Measurements from ENCODE around the gene MTUS2. TPM values are rescaled to one million over a fixed set of nuclear protein-coding genes. Genes with fewer than 3 reads are reported as not detected.

MTUS2 gene
- total and polyA plus RNA-seq, 2 experiments from 2014 or later: 0.27 to 0.38 TPM

- Histone ChIP-seq H3K4me2 (peak overlapping the region; percentile 79), H3K4me1 (ENCODE audit: insufficient read depth) (peaks cover 22% of the 10 kb centered on the region), H2AFZ (peak overlapping the region; percentile 8; the same call in 1 of the 2 replicates), H4K20me1 (replicated peaks; ENCODE audit: insufficient read depth) (no peaks in the 10 kb centered on the region), H3K27me3 (ENCODE audit: insufficient read depth) (peaks cover 21% of the 10 kb centered on the region), H3K36me3 (ENCODE audit: insufficient read depth) (no peaks in the 10 kb centered on the region), H3F3A (replicated peaks; ENCODE audit: low read depth) (no peaks in the 10 kb centered on the region), H3K27ac (ENCODE audit: low read depth) (no peak overlapping the region), H3K4me3 (peak overlapping the region; percentile 66), H3K79me2 (replicated peaks; ENCODE audit: insufficient read depth) (no peaks in the 10 kb centered on the region), H3K9me2 (ENCODE audit: insufficient read depth) (no peaks in the 10 kb centered on the region)
- H3K4me1 Mint-ChIP-seq: peaks cover 19% of the 10 kb centered on the region
- TF ChIP-seq, protein P1, sequence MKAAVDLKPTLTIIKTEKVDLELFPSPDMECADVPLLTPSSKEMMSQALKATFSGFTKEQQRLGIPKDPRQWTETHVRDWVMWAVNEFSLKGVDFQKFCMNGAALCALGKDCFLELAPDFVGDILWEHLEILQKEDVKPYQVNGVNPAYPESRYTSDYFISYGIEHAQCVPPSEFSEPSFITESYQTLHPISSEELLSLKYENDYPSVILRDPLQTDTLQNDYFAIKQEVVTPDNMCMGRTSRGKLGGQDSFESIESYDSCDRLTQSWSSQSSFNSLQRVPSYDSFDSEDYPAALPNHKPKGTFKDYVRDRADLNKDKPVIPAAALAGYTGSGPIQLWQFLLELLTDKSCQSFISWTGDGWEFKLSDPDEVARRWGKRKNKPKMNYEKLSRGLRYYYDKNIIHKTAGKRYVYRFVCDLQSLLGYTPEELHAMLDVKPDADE (IDR thresholded peaks at IDR 0.05): no peak
- TF ChIP-seq, protein P2, sequence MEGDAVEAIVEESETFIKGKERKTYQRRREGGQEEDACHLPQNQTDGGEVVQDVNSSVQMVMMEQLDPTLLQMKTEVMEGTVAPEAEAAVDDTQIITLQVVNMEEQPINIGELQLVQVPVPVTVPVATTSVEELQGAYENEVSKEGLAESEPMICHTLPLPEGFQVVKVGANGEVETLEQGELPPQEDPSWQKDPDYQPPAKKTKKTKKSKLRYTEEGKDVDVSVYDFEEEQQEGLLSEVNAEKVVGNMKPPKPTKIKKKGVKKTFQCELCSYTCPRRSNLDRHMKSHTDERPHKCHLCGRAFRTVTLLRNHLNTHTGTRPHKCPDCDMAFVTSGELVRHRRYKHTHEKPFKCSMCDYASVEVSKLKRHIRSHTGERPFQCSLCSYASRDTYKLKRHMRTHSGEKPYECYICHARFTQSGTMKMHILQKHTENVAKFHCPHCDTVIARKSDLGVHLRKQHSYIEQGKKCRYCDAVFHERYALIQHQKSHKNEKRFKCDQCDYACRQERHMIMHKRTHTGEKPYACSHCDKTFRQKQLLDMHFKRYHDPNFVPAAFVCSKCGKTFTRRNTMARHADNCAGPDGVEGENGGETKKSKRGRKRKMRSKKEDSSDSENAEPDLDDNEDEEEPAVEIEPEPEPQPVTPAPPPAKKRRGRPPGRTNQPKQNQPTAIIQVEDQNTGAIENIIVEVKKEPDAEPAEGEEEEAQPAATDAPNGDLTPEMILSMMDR (conservative IDR thresholded peaks at IDR 0.05; ENCODE audit: low read depth in 2 of 2): no peak
- TF ChIP-seq, protein P3, sequence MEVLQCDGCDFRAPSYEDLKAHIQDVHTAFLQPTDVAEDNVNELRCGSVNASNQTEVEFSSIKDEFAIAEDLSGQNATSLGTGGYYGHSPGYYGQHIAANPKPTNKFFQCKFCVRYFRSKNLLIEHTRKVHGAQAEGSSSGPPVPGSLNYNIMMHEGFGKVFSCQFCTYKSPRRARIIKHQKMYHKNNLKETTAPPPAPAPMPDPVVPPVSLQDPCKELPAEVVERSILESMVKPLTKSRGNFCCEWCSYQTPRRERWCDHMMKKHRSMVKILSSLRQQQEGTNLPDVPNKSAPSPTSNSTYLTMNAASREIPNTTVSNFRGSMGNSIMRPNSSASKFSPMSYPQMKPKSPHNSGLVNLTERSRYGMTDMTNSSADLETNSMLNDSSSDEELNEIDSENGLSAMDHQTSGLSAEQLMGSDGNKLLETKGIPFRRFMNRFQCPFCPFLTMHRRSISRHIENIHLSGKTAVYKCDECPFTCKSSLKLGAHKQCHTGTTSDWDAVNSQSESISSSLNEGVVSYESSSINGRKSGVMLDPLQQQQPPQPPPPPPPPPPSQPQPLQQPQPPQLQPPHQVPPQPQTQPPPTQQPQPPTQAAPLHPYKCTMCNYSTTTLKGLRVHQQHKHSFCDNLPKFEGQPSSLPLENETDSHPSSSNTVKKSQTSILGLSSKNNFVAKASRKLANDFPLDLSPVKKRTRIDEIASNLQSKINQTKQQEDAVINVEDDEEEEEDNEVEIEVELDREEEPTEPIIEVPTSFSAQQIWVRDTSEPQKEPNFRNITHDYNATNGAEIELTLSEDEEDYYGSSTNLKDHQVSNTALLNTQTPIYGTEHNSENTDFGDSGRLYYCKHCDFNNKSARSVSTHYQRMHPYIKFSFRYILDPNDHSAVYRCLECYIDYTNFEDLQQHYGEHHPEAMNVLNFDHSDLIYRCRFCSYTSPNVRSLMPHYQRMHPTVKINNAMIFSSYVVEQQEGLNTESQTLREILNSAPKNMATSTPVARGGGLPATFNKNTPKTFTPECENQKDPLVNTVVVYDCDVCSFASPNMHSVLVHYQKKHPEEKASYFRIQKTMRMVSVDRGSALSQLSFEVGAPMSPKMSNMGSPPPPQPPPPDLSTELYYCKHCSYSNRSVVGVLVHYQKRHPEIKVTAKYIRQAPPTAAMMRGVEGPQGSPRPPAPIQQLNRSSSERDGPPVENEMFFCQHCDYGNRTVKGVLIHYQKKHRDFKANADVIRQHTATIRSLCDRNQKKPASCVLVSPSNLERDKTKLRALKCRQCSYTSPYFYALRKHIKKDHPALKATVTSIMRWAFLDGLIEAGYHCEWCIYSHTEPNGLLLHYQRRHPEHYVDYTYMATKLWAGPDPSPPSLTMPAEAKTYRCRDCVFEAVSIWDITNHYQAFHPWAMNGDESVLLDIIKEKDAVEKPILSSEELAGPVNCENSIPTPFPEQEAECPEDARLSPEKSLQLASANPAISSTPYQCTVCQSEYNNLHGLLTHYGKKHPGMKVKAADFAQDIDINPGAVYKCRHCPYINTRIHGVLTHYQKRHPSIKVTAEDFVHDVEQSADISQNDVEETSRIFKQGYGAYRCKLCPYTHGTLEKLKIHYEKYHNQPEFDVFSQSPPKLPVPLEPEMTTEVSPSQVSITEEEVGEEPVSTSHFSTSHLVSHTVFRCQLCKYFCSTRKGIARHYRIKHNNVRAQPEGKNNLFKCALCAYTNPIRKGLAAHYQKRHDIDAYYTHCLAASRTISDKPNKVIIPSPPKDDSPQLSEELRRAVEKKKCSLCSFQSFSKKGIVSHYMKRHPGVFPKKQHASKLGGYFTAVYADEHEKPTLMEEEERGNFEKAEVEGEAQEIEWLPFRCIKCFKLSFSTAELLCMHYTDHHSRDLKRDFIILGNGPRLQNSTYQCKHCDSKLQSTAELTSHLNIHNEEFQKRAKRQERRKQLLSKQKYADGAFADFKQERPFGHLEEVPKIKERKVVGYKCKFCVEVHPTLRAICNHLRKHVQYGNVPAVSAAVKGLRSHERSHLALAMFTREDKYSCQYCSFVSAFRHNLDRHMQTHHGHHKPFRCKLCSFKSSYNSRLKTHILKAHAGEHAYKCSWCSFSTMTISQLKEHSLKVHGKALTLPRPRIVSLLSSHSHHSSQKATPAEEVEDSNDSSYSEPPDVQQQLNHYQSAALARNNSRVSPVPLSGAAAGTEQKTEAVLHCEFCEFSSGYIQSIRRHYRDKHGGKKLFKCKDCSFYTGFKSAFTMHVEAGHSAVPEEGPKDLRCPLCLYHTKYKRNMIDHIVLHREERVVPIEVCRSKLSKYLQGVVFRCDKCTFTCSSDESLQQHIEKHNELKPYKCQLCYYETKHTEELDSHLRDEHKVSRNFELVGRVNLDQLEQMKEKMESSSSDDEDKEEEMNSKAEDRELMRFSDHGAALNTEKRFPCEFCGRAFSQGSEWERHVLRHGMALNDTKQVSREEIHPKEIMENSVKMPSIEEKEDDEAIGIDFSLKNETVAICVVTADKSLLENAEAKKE (CRISPR knock-in tag; IDR thresholded peaks at IDR 0.05): no peak
- no peak overlapping the region for H3K27ac Mint-ChIP-seq
- no peaks in the 10 kb centered on the region for H3K9me3 Mint-ChIP-seq
- H3K4me3 Mint-ChIP-seq: peak overlapping the region; percentile 84
- H3K27me3 Mint-ChIP-seq (ENCODE audit: insufficient read depth, low read depth, poor library complexity): peaks cover 2% of the 10 kb centered on the region
- ATAC-seq: no peak
- no peak for DNase-seq (ENCODE audit: low spot score)
- no peaks in the 10 kb centered on the region for H3K36me3 Mint-ChIP-seq (ENCODE audit: low read depth)
Measured at GRCh38 chr13:29427937-29428309, 607.8 kb downstream of the MTUS2 start.
